Measurements from ENCODE around the gene PNCK.

GRCh38 chrX:153693216-153694086, 19.8 kb upstream of the PNCK start:
- TF ChIP-seq, protein P1, sequence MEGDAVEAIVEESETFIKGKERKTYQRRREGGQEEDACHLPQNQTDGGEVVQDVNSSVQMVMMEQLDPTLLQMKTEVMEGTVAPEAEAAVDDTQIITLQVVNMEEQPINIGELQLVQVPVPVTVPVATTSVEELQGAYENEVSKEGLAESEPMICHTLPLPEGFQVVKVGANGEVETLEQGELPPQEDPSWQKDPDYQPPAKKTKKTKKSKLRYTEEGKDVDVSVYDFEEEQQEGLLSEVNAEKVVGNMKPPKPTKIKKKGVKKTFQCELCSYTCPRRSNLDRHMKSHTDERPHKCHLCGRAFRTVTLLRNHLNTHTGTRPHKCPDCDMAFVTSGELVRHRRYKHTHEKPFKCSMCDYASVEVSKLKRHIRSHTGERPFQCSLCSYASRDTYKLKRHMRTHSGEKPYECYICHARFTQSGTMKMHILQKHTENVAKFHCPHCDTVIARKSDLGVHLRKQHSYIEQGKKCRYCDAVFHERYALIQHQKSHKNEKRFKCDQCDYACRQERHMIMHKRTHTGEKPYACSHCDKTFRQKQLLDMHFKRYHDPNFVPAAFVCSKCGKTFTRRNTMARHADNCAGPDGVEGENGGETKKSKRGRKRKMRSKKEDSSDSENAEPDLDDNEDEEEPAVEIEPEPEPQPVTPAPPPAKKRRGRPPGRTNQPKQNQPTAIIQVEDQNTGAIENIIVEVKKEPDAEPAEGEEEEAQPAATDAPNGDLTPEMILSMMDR (IDR thresholded peaks at IDR 0.05), result no peak
- TF ChIP-seq POLR2A (IDR thresholded peaks at IDR 0.05), result no peak

All from body of pancreas (tissue), 4 donors.